Tibial nerve (tissue), 4 donors: ENCODE measurements around the gene SEMA3F.

Experiments
- CTCF ChIP-seq, 5 experiments: fragments of 200-600 bp in 3 of 5; fragments of 450-650 bp in 2 of 5; sonication (generic) in 3 of 5; IDR thresholded peaks; one replicate each; pipeline ENCODE4 v1.5.1; 2016 to 2019; ENCODE audit warnings: antibody characterized with exemption in 5 of 5, mild to moderate bottlenecking in 3 of 5, moderate library complexity in 2 of 5
- EP300 ChIP-seq, 2 donors: sonication (generic); formaldehyde crosslinking; IDR thresholded peaks; one replicate each; pipeline ENCODE4 v1.6.1; 2017; ENCODE audit warnings: antibody characterized with exemption in 2 of 2, mild to moderate bottlenecking in 1 of 2
- POLR2A ChIP-seq, 2 donors: fragments of 450-650 bp; IDR thresholded peaks; one replicate each; pipeline ENCODE4 v1.6.1; 2017; ENCODE audit warnings: antibody characterized with exemption in 2 of 2, mild to moderate bottlenecking in 2 of 2, moderate library complexity in 2 of 2

- TF ChIP-seq CTCF (IDR thresholded peaks at IDR 0.05) (no peak), POLR2A (IDR thresholded peaks at IDR 0.05) (no peak), EP300 (IDR thresholded peaks at IDR 0.05) (no peak)
Measured at GRCh38 chr3:50219285-50219684, 64.2 kb downstream of the SEMA3F start.
